Vein endothelial cell (primary cell): ENCODE results near the gene KIAA1671. TPM values are rescaled to one million over a fixed set of nuclear protein-coding genes. Genes with fewer than 3 reads are reported as not detected.

Experiments
- small RNA-seq: library from RNA; depleted of rRNA; stranded (forward); fragments of <200 nt; gene quantifications from one replicate; pipeline ENCODE3, GENCODE V24; 2012
- total RNA-seq: library from RNA; depleted of rRNA; stranded (reverse); fragments of >200 nt; gene quantifications from 2 replicates; pipeline ENCODE4 v1.2.3, GENCODE V29; 2012

Gene KIAA1671
- 66.3 and 67.3 TPM in 2 replicates for total RNA-seq

GRCh38 chr22:24951942-24952836 lies at the start of gene KIAA1671:
Gene KIAA1671 (plus strand): TSS chr22:24952716. CDS start chr22:25028000, 75,284 bp downstream.

GRCh38 chr22:25199731-25200520 lies 247.4 kb downstream of the KIAA1671 start, which contains the start of gene CRYBB3:
Gene CRYBB3 (plus strand): TSS chr22:25199858. CDS start chr22:25201397, 1,539 bp downstream.

GRCh38 chr22:25219211-25219689 lies 266.7 kb downstream of the KIAA1671 start, which contains the start of gene CRYBB2:
Gene CRYBB2 (plus strand): TSS chr22:25219639. CDS start chr22:25221430, 1,791 bp downstream.

Small RNA genes lying within 50 kb of the gene (small RNA-seq; reads per million reads assigned to genes)
- gene Z99916.2: not detected

Other genes starting within 250 kb of the KIAA1671 start
- not detected in 2 replicates for gene PIWIL3, start 178.0 kb upstream of the KIAA1671 start, total RNA-seq
- 0.98 and 1.1 TPM in 2 replicates for gene SGSM1, start 146.5 kb upstream of the KIAA1671 start, total RNA-seq
- gene LHFPL7, start 6.0 kb upstream of the KIAA1671 start, total RNA-seq: not detected in 2 replicates
- not detected in 2 replicates for gene CRYBB3, start 247.1 kb downstream of the KIAA1671 start, total RNA-seq